Type B pancreatic cell (in vitro differentiated cells): ENCODE results near the gene PHF24. TPM values are rescaled to one million over a fixed set of nuclear protein-coding genes. Genes with fewer than 3 reads are reported as not detected.
"Not testable (repeated sequence)": the region's sequence is repeated elsewhere in the genome, so short reads cannot be mapped to it uniquely, and the experiment has no call there.

ENCODE experiments used
- DNase-seq: peaks from one replicate; pipeline ENCODE4 v3.0.0; 2021; ENCODE audit warnings: mixed read lengths; ENCODE audit not compliant: unreplicated experiment; ENCODE audit errors: extremely low spot score
- H3K27ac Mint-ChIP-seq: 2 replicates; pipeline ENCODE4 v1.8.0; 2021; ENCODE audit warnings: mild to moderate bottlenecking, mixed read lengths
- H3K27me3 Mint-ChIP-seq: 2 replicates; pipeline ENCODE4 v1.8.0; 2021; ENCODE audit warnings: mixed read lengths
- H3K36me3 Mint-ChIP-seq: 2 replicates; pipeline ENCODE4 v1.8.0; 2021; ENCODE audit warnings: mixed read lengths
- H3K4me1 Mint-ChIP-seq: one replicate; pipeline ENCODE4 v1.8.0; 2021; ENCODE audit warnings: mixed read lengths; ENCODE audit not compliant: unreplicated experiment
- H3K4me3 Mint-ChIP-seq: 2 replicates; pipeline ENCODE4 v1.8.0; 2021; ENCODE audit warnings: mild to moderate bottlenecking, mixed read lengths
- H3K9me3 Mint-ChIP-seq: 2 replicates; pipeline ENCODE4 v1.8.0; 2021; ENCODE audit warnings: mixed read lengths
- long read RNA-seq: library from polyadenylated mRNA; unstranded; transcript quantifications from one replicate; pipeline ENCODE4 v2.0.0, GENCODE V29; 2020
- total RNA-seq: library from RNA; stranded (reverse); gene quantifications from 2 replicates; pipeline ENCODE4 v1.2.1, GENCODE V29; 2021; ENCODE audit warnings: low replicate concordance
- TF ChIP-seq, protein P1 (sequence below): fragments of 200-600 bp; sonication (generic); conservative IDR thresholded peaks from 2 replicates; pipeline ENCODE4 v1.5.0; 2021; ENCODE audit warnings: antibody characterized with exemption, mild to moderate bottlenecking

PHF24 gene
- 0.19 and 0.88 TPM in 2 replicates for total RNA-seq
- long read RNA-seq, partial matches to known transcripts, result 0 of 3 reads
- long read RNA-seq, other reads (novel, unspliced or antisense), result 3 of 3 reads

DNA sequence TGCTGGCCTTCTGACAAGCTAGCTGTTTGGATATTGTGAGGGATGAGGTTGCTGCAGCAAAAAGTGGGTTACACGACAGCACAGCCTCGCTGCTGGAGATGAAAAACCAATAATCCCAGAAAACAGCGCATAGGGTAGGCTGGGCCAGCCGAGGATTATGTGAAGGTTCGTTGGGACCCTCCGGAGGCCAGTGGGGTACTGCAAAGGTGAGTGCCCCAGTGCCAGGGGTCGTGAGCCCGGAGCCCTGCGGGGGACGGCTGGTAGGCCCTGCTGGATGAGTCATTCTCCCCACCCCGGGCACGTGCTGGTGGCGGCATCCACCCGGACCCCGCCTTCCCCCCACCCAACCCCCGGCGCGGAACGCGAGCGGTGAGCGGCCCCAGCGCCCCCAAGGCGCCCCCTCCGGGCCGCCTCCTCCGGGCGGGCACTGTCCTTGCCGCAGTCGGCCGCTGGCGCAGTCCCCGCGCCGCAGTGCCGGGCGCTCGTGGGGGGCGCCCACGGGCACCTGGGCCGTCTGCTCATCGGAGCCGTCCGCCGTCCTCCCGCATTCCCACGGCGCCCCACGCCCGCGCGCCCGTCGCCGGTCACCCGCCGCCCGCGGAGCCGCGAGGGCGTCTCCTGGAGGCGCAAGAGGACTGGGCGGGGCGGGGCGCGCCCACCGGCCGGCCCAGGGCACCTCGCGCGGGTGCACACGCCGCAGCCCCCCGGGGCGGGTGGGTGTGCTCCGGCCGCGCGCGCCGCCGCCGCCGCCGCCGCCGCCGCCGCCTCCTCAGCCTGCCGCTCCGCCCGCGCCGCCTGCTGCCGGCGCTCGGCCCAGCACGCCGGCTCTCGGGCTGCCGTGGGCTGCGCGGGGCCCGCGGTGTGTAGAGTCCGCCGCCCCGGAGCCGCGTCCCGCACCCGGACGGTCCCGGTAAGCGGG, at the start of gene PHF24:
Gene PHF24 (plus strand): TSS at position 794 of the 919 bp plus-strand sequence. CDS start 13,014 bp downstream, outside the sequence.
- Mint-ChIP-seq H3K27me3 (peaks cover 91% of the 10 kb centered on the region), H3K4me3 (peak within 1 kb of the TSS; percentile 82), H3K4me1 (no peaks in the 10 kb centered on the region), H3K27ac (no peak within 1 kb of the TSS), H3K9me3 (no peaks in the 10 kb centered on the region), H3K36me3 (no peaks in the 10 kb centered on the region)
- TF ChIP-seq, protein P1, sequence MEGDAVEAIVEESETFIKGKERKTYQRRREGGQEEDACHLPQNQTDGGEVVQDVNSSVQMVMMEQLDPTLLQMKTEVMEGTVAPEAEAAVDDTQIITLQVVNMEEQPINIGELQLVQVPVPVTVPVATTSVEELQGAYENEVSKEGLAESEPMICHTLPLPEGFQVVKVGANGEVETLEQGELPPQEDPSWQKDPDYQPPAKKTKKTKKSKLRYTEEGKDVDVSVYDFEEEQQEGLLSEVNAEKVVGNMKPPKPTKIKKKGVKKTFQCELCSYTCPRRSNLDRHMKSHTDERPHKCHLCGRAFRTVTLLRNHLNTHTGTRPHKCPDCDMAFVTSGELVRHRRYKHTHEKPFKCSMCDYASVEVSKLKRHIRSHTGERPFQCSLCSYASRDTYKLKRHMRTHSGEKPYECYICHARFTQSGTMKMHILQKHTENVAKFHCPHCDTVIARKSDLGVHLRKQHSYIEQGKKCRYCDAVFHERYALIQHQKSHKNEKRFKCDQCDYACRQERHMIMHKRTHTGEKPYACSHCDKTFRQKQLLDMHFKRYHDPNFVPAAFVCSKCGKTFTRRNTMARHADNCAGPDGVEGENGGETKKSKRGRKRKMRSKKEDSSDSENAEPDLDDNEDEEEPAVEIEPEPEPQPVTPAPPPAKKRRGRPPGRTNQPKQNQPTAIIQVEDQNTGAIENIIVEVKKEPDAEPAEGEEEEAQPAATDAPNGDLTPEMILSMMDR, result peak; percentile 13
- no peak for DNase-seq

DNA sequence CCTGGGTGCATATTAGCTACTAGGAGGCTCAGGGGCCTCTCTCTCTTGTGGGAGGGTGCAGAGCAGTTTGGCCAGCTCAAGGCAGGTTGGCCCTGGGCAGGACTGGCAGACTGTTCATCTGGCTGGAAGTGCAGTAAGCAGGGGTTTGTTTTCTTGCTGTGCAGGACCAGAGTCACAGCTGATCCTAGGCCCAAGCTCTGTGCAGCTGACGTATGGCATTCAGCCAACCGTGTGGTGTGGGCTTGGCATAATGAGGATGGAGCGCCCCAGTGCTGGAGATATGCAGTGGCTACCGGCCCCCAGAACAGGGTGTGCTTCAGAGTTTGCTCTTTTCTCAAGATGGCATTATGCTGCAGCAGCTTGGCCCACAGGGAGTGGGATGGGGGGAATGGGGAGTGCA, 31.0 kb upstream of the PHF24 start:
- H3K9me3 Mint-ChIP-seq, result peaks cover 7% of the 10 kb centered on the region
- DNase-seq, result no peak
- TF ChIP-seq, protein P1, result no peak
- no peaks in the 10 kb centered on the region for H3K36me3 Mint-ChIP-seq
- H3K27me3 Mint-ChIP-seq, result peaks cover 30% of the 10 kb centered on the region
- H3K4me1 Mint-ChIP-seq, result no peaks in the 10 kb centered on the region
- H3K4me3 Mint-ChIP-seq, result no peak overlapping the region
- no peak overlapping the region for H3K27ac Mint-ChIP-seq

DNA sequence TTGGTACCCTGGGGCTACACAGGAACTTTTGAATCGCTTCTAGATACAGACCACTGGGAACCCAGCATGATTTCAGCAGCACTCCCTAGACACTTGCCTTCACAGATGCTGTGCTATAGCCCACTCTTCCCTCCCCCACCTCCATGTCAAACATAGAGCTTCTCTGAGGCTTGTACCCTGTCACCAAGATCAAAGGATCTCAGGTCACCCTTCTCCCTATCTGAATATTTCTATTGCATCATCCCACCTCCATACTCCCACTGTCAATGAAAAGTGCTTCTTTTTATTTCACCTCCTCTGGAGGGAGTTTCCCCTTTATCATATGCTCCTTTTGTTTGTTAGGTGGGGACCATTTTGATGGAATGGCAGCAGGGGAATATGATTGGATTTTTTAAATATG, 29.2 kb upstream of the PHF24 start:
- no peak overlapping the region for H3K27ac Mint-ChIP-seq
- DNase-seq, result no peak
- peaks cover 35% of the 10 kb centered on the region for H3K27me3 Mint-ChIP-seq
- no peaks in the 10 kb centered on the region for H3K36me3 Mint-ChIP-seq
- peaks cover 7% of the 10 kb centered on the region for H3K9me3 Mint-ChIP-seq
- H3K4me1 Mint-ChIP-seq, result no peaks in the 10 kb centered on the region
- H3K4me3 Mint-ChIP-seq, result no peak overlapping the region
- TF ChIP-seq, protein P1, result no peak

DNA sequence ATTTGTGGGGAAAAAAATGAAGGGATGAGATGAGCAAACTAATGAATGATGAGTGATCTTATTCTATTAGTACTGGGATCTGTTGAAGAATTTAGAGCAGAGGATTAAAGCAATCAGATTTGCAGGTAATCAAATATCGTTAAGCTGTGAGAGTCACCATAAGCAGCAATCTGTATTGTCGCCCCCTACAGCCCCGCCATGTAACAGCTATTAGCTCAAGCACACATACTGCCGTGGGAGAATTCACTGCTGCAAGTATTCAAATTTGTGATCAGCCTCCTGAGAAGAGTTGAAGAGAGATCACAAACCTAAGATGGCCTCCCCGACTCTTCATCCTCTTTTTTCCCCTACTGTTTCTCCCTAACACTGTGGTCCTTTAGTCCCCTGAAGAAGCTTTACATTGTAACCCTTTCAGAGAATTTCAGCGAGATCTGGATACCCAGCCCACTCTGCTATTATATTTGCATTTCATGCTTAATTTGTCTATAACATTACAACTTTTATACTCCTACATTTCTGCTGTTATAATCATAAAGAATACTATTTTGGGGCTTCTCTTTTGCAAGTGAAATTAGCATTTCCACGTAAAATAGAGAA, 28.5 kb upstream of the PHF24 start:
- peaks cover 3% of the 10 kb centered on the region for H3K9me3 Mint-ChIP-seq
- no peak overlapping the region for H3K4me3 Mint-ChIP-seq
- no peaks in the 10 kb centered on the region for H3K36me3 Mint-ChIP-seq
- no peak for DNase-seq
- no peak overlapping the region for H3K27ac Mint-ChIP-seq
- TF ChIP-seq, protein P1, result peak; percentile 79
- no peaks in the 10 kb centered on the region for H3K4me1 Mint-ChIP-seq
- peaks cover 41% of the 10 kb centered on the region for H3K27me3 Mint-ChIP-seq

DNA sequence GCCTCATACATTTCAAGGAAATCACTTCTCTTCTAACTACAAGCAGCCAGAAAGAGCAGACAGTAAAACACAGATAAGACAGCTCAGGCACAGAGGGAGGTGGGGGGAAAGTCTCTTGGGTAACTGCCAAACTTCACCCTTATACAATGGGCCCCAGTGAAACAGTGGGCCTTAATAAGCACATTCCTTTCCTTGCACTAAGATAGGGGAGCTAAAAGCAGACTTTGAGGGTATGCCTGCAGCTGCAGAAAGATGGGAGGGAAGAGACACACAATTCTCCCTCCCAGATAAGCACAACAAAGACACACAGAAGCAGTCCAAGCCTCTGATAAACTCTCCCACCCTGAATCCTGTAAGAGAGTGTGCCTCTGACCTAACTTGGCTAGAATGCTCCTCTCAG, 18.1 kb upstream of the PHF24 start:
- not testable (repeated sequence) for H3K27ac Mint-ChIP-seq, H3K9me3 Mint-ChIP-seq, H3K4me3 Mint-ChIP-seq, H3K4me1 Mint-ChIP-seq, DNase-seq, H3K36me3 Mint-ChIP-seq
- peaks cover 30% of the 10 kb centered on the region for H3K27me3 Mint-ChIP-seq

DNA sequence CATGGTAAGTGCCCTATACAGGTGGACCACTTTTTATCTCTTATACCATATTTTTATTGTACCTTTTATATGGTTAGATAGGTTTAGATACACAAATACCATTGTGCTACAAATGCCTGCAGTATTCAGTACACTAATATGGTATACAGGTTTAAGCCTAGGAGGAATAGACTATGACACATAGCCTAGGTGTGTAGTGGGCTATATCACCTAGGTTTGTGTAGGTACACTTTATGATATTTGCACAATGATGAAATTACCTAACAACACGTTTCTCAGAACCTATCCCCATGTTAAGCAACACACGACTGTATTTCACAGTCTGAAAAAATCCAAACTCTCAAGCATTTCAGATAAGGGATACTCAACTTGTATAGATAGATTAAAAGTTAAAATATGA, 9.6 kb upstream of the PHF24 start:
- Mint-ChIP-seq H3K4me3 (no peak overlapping the region), H3K4me1 (no peaks in the 10 kb centered on the region), H3K27me3 (peaks cover 60% of the 10 kb centered on the region), H3K27ac (no peak overlapping the region), H3K36me3 (no peaks in the 10 kb centered on the region), H3K9me3 (peaks cover 6% of the 10 kb centered on the region)
- no peak for DNase-seq
- TF ChIP-seq, protein P1, result no peak
